Activated naive CD8-positive, alpha-beta T cell treated with anti-CD3 and anti-CD28 coated beads, Interleukin-2, amount 50 U/mL, for 16 hours (primary cell): ENCODE measurements around the gene FRMD6.
"Not testable (repeated sequence)": the region's sequence is repeated elsewhere in the genome, so short reads cannot be mapped to it uniquely, and the experiment has no call there.

ENCODE experiments used
- DNase-seq: peaks from one replicate; pipeline ENCODE4 v3.0.0-alpha.2; 2020; ENCODE audit warnings: low read depth, low spot score

The FRMD6 gene

GRCh38 chr14:51630987-51631386, 20.7 kb upstream of the FRMD6 start:
- no peak for DNase-seq

GRCh38 chr14:51633298-51633697, 18.4 kb upstream of the FRMD6 start:
- not testable (repeated sequence) for DNase-seq

GRCh38 chr14:51636109-51636508, 15.6 kb upstream of the FRMD6 start:
- no peak for DNase-seq

GRCh38 chr14:51638071-51638944, 13.4 kb upstream of the FRMD6 start:
- DNase-seq: no peak

GRCh38 chr14:51639668-51640316, 11.9 kb upstream of the FRMD6 start:
- DNase-seq: no peak

- no peak for DNase-seq
These were observed 8.6 kb upstream of the FRMD6 start for GRCh38 chr14:51643140-51643539.

- no peak for DNase-seq
These were observed 7.3 kb upstream of the FRMD6 start for GRCh38 chr14:51644217-51644933.

GRCh38 chr14:51648296-51648695, 3.4 kb upstream of the FRMD6 start:
- DNase-seq: no peak

GRCh38 chr14:51650716-51651387, 858 bp upstream of the FRMD6 start:
- peak; percentile 3 for DNase-seq

GRCh38 chr14:51652168-51653078, 713 bp downstream of the FRMD6 start:
- DNase-seq: peak; percentile 3

GRCh38 chr14:51653079-51653774, 1.5 kb downstream of the FRMD6 start:
- DNase-seq: no peak

- DNase-seq: no peak
These were observed 2.2 kb downstream of the FRMD6 start for GRCh38 chr14:51653775-51654532.

GRCh38 chr14:51654533-51654845, 2.8 kb downstream of the FRMD6 start:
- DNase-seq: no peak

GRCh38 chr14:51657762-51658161, 6.1 kb downstream of the FRMD6 start:
- no peak for DNase-seq

- no peak for DNase-seq
These were observed 6.9 kb downstream of the FRMD6 start for GRCh38 chr14:51658441-51659173.

- no peak for DNase-seq
These were observed 9.0 kb downstream of the FRMD6 start for GRCh38 chr14:51660741-51661140.

- no peak for DNase-seq
These were observed 9.8 kb downstream of the FRMD6 start for GRCh38 chr14:51661504-51661903.

GRCh38 chr14:51663783-51664326, 12.1 kb downstream of the FRMD6 start:
- DNase-seq: no peak

GRCh38 chr14:51666070-51666469, 14.4 kb downstream of the FRMD6 start:
- no peak for DNase-seq
